GM18505 (cell line): Measurements from ENCODE around the gene LTA.
A peak's percentile ranks its signal among the peaks of the same experiment; 100 is the strongest.
"Not testable (repeated sequence)": the region's sequence is repeated elsewhere in the genome, so short reads cannot be mapped to it uniquely, and the experiment has no call there.

Experiments used
- ATAC-seq: cut with Tn5 transposase; IDR thresholded peaks from one replicate; pipeline ENCODE4 v1.9.1; 2021; ENCODE audit not compliant: unreplicated experiment
- POLR2A ChIP-seq: IDR thresholded peaks from 4 replicates; pipeline ENCODE4 v1.6.1; 2011; ENCODE audit warnings: borderline replicate concordance; ENCODE audit not compliant: insufficient read depth, insufficient read length; ENCODE audit errors: extremely low read depth

The LTA gene

DNA sequence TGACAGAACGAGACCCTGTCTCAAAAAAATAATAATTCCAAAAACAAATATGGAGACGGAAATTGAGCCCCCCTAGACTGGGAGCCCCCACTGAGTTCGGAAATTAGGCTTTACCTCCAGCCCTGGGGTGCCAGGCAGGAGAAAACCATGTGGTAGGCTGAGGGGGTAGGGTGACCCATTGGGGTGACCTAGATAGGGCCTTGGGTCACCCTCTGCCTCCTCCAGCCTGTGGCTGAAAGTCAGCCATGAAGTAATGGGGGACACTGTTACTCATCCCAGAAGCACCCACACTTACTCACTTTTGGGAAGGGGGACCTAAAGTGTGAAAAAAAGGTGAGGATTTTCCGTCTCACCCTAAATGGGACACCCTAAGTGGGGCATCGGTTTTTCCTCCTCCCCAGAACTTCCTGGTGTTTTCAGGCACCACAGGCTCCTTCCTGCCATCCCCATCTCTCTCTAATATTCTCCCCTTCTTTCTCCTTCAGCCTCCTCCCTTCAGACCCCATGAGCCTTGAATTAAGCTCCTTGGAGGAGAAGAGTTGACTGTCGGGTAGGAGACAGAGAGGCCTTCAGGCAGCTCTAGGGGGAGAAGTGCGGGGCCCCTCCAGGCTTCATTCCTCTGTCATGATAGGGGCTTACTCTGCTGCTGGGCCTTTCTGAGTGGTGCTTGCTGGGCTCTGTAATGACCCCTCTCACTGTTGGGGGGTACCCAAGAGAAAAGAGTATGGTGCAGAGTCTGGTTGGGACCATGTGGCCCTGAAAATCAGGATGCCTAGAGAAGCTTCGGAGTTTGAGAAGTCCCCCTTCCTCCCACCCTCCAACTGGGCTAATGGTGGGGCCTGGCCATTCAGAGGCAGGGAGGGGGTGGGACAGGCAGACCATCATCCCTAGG is 7.7 kb downstream of the LTA start:
- ATAC-seq: no peak
- TF ChIP-seq POLR2A: peak; percentile 47

DNA sequence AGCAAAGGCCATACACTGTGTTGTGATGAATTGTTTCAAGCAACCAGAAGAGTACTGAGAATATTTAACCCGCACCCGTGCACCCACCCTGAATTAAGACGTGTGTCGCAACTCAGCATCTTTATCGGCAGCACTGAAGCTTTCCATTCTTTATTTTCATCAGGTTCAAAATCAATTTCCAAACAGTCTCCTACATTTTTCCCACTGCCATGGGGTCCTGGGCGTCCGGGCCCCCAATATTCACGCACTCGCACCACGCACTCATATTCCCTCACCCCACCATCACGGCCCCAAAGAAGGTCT is 8.3 kb downstream of the LTA start:
- no peak for ATAC-seq
- TF ChIP-seq POLR2A: no peak

- peak; percentile 74 for TF ChIP-seq POLR2A
- ATAC-seq: peak; percentile 47
Measured at GRCh38 chr6:31580807-31581433, 8.8 kb downstream of the LTA start.

- TF ChIP-seq POLR2A: no peak
- no peak for ATAC-seq
Measured at GRCh38 chr6:31581434-31582229, 9.5 kb downstream of the LTA start.

DNA sequence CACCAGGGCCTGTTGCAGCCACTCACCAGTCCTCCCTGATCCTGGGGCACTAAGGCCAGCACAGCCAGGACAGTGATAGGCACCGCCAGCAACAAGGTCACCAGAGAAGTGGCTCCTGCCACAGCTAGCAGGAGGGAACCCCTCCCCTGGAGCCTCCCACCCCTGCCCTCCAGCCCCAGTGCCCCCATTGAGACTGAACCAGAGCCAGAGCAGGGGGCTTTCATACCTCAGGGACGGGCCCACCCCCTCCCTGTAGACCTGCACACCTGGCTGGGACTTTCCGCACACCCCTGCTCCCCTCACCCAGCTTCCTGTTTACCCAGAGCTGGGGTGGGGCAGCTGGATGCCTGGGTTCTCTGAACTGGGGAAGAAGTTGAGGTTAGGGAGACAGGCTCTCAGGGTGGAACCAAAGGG is 10.1 kb downstream of the LTA start, which contains the start of gene LTB:
Gene LTB (minus strand): TSS at position 195 of the 414 bp plus-strand sequence. CDS start 7 bp downstream, at position 188.
- no peak for ATAC-seq
- TF ChIP-seq POLR2A: peak; percentile 71

GRCh38 chr6:31585491-31585890 is 13.4 kb downstream of the LTA start:
- TF ChIP-seq POLR2A: no peak
- no peak for ATAC-seq

GRCh38 chr6:31586008-31586407 is 13.9 kb downstream of the LTA start, which contains the start of gene LST1:
Gene LST1, plus strand, starts transcription at chr6:31586277. Its CDS starts 1,023 bp downstream, at chr6:31587300.
- no peak for TF ChIP-seq POLR2A
- no peak for ATAC-seq

GRCh38 chr6:31586599-31587281 is 14.7 kb downstream of the LTA start:
- no peak for ATAC-seq

DNA sequence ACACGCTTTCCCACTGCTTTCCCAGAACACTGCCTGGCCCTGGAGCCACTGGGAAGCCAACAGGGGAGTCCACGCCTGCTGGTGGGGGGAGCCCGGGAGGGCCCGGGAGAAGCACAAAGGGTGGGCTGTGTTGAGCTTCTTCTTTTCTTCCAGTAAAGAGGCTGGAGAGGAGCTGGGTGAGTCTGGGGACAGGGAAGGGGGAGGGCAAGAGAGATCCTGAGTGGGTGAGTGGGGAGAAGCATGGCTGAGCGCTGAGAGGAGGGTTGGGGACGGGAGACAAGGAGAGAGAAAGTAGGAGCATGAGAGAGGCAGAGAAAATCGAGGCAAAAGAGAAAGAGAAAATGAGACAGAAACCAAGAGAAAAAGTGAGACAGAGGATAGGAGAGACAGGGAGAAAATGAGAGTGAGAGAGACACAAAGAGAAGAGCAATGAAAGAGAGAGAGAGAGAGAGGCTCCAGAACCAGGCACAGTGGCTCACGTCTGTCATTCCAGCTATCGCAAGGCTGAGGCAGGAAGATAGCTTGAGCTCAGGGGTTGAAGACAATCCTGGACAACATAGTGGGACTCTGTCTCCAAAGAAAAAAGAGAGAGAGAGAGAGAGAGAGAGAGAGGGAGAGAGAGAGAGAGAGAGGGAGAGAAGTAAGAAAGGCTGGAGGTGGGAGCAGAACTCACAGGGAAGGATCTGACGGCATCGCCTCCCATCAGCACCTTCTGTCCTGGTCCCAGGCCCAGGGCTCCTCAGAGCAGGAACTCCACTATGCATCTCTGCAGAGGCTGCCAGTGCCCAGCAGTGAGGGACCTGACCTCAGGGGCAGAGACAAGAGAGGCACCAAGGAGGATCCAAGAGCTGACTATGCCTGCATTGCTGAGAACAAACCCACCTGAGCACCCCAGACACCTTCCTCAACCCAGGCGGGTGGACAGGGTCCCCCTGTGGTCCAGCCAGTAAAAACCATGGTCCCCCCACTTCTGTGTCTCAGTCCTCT is 16.0 kb downstream of the LTA start:
- TF ChIP-seq POLR2A: peak; percentile 1
- ATAC-seq: no peak

More at GRCh38 chr6:31586599-31587281, 14.7 kb downstream of the LTA start:
- TF ChIP-seq POLR2A: peak; percentile 45

DNA sequence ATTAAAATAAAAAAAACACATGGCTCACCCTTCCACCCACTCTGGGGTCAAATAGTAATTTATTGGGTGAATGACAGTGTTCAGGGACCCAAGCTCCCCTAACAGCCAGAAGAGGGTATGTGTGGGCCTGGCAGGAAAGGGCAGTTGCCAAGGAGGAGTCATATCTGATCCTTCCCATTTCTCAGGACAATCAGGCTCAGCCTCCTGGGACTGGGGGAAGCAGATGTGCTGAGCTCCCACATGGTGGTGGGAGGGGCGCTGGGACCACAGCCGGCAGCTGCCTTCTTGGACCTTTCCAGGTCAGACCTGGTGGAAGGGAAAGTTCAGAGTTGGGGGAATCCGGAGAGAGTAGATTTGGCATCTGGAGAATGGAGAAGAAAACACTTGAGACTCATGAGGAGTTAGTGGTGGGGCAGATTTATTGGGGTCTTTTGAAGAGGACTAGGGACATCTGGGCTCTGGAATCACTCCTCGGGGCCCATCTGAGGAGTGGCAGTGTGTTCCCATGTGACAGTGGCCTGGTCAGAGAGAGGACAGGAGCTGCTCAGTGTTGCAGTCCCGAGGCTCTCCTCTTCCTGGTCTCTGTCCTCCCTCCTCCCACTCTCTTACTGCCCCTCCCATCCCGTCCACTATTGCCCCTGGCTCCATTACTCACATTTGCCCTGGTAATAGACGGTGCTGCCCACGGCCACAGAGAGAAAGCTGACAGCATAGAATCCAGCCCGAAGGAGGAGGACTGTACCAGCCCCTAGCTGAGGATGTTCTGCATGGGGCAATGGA is 17.0 kb downstream of the LTA start:
- ATAC-seq: no peak

DNA sequence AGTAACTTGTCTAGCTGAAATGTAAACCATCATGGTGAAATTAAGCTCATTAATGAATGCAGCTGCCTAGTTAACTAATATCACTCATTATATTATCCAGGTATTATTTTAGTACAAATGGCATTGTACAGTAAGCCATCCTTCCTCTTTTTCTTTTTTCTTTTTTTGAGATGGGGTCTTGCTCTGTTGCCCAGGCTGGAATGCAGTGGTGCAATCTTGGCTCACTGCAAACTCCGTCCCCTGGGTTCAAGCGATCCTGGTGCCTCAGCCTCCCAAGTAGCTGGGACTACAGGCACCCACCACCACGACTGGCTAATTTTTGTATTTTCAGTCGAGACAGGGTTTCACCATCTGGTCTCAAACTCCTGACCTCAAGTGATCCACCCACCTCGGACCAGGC is 18.6 kb downstream of the LTA start:
- not testable (repeated sequence) for ATAC-seq

More for the DNA sequence above, 17.0 kb downstream of the LTA start:
- TF ChIP-seq POLR2A: no peak
